A673 (cell line): Measurements from ENCODE around the gene SHROOM3. TPM values are rescaled to one million over a fixed set of nuclear protein-coding genes. Genes with fewer than 3 reads are reported as not detected.

Source experiments
- BruUV-seq: library from RNA; stranded (reverse); fragments of 400-500 nt; replicated peaks from 2 replicates; lab custom pipeline; 2021; lab: Mats Ljungman, UMichigan
- CTCF ChIA-PET: fragments of 300-600 bp; sonication (Branson Sonifier 250); formaldehyde crosslinking; loops from one replicate; lab custom pipeline; 2022; ENCODE audit warnings: antibody characterized with exemption; lab: Charles Lee
- POLR2A ChIA-PET: fragments of 300-600 bp; sonication (Branson Sonifier 250); formaldehyde crosslinking; loops from one replicate; lab custom pipeline; 2022; ENCODE audit warnings: antibody characterized with exemption; ENCODE audit not compliant: low non-redundant PET; lab: Charles Lee
- DNase-seq: peaks from one replicate; pipeline ENCODE4 v3.0.0-alpha.2; 2015; ENCODE audit warnings: low spot score
- H3K27ac ChIP-seq: fragments of 200-600 bp; sonication (generic); 2 replicates; pipeline ENCODE4 v1.5.1; 2016; ENCODE audit warnings: mixed run types, low read depth, mild to moderate bottlenecking, mixed read lengths, antibody characterized with exemption, low read length; ENCODE audit not compliant: poor library complexity, severe bottlenecking
- H3K27me3 ChIP-seq: fragments of 200-600 bp; sonication (generic); replicated peaks from 2 replicates; pipeline ENCODE4 v1.6.1; 2017; ENCODE audit warnings: mixed run types, low read depth, mild to moderate bottlenecking, mixed read lengths, antibody characterized with exemption, low read length; ENCODE audit not compliant: insufficient read depth, poor library complexity
- H3K36me3 ChIP-seq: fragments of 200-600 bp; sonication (generic); 2 replicates; pipeline ENCODE4 v1.6.1; 2016; ENCODE audit warnings: mixed run types, mild to moderate bottlenecking, mixed read lengths, antibody characterized with exemption, low read length; ENCODE audit not compliant: insufficient read depth, poor library complexity, severe bottlenecking
- H3K4me1 ChIP-seq: fragments of 200-600 bp; sonication (generic); 2 replicates; pipeline ENCODE4 v1.6.1; 2017; ENCODE audit warnings: mixed run types, mild to moderate bottlenecking, mixed read lengths, antibody characterized with exemption, low read length; ENCODE audit not compliant: insufficient read depth, poor library complexity, severe bottlenecking
- H3K4me3 ChIP-seq: fragments of 200-600 bp; sonication (generic); 2 replicates; pipeline ENCODE4 v1.5.1; 2016; ENCODE audit warnings: low read depth, mixed run types, mild to moderate bottlenecking, mixed read lengths, low read length; ENCODE audit not compliant: poor library complexity, severe bottlenecking
- H3K9me3 ChIP-seq: fragments of 200-600 bp; sonication (generic); 2 replicates; pipeline ENCODE4 v1.6.1; 2016; ENCODE audit warnings: mixed run types, low read depth, mild to moderate bottlenecking, mixed read lengths, antibody characterized with exemption, low read length; ENCODE audit not compliant: poor library complexity, severe bottlenecking
- EZH2 ChIP-seq: fragments of 200-600 bp; sonication (generic); IDR thresholded peaks from 2 replicates; pipeline ENCODE4 v1.6.1; 2017; ENCODE audit warnings: borderline replicate concordance, low read depth, mild to moderate bottlenecking, mixed read lengths, antibody characterized with exemption, low read length; ENCODE audit not compliant: poor library complexity, severe bottlenecking
- intact Hi-C: fragments of 100-400 bp; cut with micrococcal nuclease; formaldehyde crosslinking; loops from one replicate; pipeline ENCODE4 v1.10.0; 2022; ENCODE audit not compliant: unreplicated experiment
- total RNA-seq: library from RNA; stranded (reverse); gene quantifications from 2 replicates; pipeline ENCODE4 v1.2.3, GENCODE V29; 2021
- TF ChIP-seq, protein P1 (sequence below): fragments of 300-800, 200-600 bp; sonication (generic); conservative IDR thresholded peaks from 2 replicates; pipeline ENCODE4 v1.5.1; 2017; ENCODE audit warnings: low read depth, mild to moderate bottlenecking, antibody characterized with exemption, low read length, moderate library complexity, mixed read lengths

The SHROOM3 gene
- total RNA-seq, 1 experiment from 2014 or later = 9.3 TPM

DNA sequence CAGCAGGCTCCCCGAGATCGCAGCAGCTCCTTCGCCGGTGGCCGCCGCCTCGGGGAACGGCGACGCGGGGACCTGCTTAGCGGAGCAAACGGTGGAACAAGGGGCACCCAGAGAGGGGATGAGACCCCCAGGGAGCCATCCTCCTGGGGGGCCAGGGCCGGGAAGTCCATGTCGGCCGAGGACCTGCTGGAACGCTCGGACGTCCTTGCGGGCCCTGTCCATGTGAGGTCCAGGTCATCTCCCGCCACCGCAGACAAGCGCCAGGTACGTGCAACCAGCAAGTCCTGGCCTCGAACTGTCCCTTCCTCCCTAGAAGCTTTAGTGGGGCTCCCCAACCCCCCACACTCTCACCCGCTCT lies 306.6 kb downstream of the SHROOM3 start:
- no peak for TF ChIP-seq EZH2
- H3K36me3 ChIP-seq = no peaks in the 10 kb centered on the region
- POLR2A ChIA-PET = no interaction called here
- BruUV-seq = no TSS peak
- no peaks in the 10 kb centered on the region for H3K9me3 ChIP-seq
- H3K27ac ChIP-seq = no peak overlapping the region
- peaks cover 5% of the 10 kb centered on the region for H3K4me1 ChIP-seq
- intact Hi-C loops = no loop called here
- CTCF ChIA-PET = no interaction called here
- H3K4me3 ChIP-seq = no peak overlapping the region
- no peaks in the 10 kb centered on the region for H3K27me3 ChIP-seq
- no peak for DNase-seq

DNA sequence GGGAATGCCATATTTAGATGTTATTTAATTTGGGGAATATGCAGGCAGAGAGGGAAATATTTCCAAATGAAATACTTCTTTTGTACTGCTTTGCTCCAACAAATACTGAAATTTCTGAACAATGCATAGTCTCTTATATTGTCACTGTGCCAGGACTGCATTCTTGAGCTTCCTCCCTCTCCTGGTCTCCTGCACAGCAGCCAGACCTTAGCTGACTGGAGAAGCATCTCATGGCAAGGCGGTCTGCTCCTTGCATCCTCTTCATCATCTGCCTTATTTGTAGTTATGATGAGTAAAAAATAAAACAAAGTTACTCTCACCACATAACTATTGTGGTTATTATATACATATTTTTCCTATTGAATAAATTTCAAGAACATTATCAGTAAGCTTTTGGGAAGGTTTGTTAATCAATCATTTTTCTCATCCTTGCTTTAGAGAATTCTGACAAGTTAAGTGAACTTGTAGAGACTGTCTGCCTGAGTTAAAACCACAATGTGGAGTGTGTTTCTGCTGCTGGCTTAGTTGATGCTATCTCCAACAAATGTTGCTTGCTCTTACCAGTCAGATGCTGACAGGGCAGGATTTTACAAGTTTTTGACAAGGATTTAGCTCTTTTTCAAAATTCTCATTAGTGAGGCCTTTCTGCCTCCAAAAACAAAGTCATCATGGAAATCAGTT lies 309.4 kb downstream of the SHROOM3 start:
- TF ChIP-seq, protein P1, sequence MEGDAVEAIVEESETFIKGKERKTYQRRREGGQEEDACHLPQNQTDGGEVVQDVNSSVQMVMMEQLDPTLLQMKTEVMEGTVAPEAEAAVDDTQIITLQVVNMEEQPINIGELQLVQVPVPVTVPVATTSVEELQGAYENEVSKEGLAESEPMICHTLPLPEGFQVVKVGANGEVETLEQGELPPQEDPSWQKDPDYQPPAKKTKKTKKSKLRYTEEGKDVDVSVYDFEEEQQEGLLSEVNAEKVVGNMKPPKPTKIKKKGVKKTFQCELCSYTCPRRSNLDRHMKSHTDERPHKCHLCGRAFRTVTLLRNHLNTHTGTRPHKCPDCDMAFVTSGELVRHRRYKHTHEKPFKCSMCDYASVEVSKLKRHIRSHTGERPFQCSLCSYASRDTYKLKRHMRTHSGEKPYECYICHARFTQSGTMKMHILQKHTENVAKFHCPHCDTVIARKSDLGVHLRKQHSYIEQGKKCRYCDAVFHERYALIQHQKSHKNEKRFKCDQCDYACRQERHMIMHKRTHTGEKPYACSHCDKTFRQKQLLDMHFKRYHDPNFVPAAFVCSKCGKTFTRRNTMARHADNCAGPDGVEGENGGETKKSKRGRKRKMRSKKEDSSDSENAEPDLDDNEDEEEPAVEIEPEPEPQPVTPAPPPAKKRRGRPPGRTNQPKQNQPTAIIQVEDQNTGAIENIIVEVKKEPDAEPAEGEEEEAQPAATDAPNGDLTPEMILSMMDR = no peak
- no peak for TF ChIP-seq EZH2
- H3K27me3 ChIP-seq = no peaks in the 10 kb centered on the region
- peak; percentile 23 for DNase-seq
- H3K36me3 ChIP-seq = no peaks in the 10 kb centered on the region
- no peaks in the 10 kb centered on the region for H3K9me3 ChIP-seq
- BruUV-seq = no TSS peak
- no peak overlapping the region for H3K4me3 ChIP-seq
- H3K4me1 ChIP-seq = peaks cover 8% of the 10 kb centered on the region
- POLR2A ChIA-PET = interaction anchor here (0.7 kb wide), 1 partner anchor 459 kb away, joined by 3 read pairs; no protein-coding TSS in a partner anchor
- no peak overlapping the region for H3K27ac ChIP-seq
- CTCF ChIA-PET = no interaction called here
- intact Hi-C loops = no loop called here

- BruUV-seq = no TSS peak
- no peaks in the 10 kb centered on the region for H3K9me3 ChIP-seq
- intact Hi-C loops = no loop called here
- TF ChIP-seq EZH2 = no peak
- TF ChIP-seq, protein P1 = no peak
- ChIA-PET CTCF (no interaction called here), POLR2A (no interaction called here)
- H3K27me3 ChIP-seq = no peaks in the 10 kb centered on the region
- no peak for DNase-seq
- peaks cover 8% of the 10 kb centered on the region for H3K4me1 ChIP-seq
- no peak overlapping the region for H3K27ac ChIP-seq
- no peaks in the 10 kb centered on the region for H3K36me3 ChIP-seq
- H3K4me3 ChIP-seq = no peak overlapping the region
Measured at GRCh38 chr4:76745240-76745639, 310.2 kb downstream of the SHROOM3 start.

DNA sequence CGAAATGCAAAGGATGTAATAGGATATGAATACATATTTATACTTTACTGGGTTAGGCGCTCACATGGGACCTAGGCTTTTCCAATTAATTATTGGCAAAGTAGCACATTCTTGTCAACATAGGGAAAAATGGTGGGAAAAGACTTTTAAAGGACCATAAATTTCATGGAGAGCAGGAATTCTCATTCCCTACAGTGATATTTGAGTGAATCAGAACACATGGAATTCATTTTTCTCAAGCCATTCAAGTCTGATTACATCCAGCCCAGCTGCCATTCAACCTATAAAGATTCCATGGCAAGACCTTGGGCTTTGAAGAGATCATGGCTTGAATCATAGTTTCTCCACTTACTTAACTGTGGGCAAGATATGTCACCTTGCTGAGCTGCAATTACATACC lies 312.5 kb downstream of the SHROOM3 start:
- intact Hi-C loops = no loop called here
- DNase-seq = no peak
- H3K4me3 ChIP-seq = no peak overlapping the region
- peaks cover 8% of the 10 kb centered on the region for H3K4me1 ChIP-seq
- H3K27me3 ChIP-seq = no peaks in the 10 kb centered on the region
- H3K27ac ChIP-seq = no peak overlapping the region
- no peaks in the 10 kb centered on the region for H3K9me3 ChIP-seq
- ChIA-PET POLR2A (no interaction called here), CTCF (no interaction called here)
- TF ChIP-seq EZH2 = no peak
- TF ChIP-seq, protein P1 = no peak
- no peaks in the 10 kb centered on the region for H3K36me3 ChIP-seq
- no TSS peak for BruUV-seq
